ENCODE measurements around the gene TRMT5.

Gene TRMT5, protein sequence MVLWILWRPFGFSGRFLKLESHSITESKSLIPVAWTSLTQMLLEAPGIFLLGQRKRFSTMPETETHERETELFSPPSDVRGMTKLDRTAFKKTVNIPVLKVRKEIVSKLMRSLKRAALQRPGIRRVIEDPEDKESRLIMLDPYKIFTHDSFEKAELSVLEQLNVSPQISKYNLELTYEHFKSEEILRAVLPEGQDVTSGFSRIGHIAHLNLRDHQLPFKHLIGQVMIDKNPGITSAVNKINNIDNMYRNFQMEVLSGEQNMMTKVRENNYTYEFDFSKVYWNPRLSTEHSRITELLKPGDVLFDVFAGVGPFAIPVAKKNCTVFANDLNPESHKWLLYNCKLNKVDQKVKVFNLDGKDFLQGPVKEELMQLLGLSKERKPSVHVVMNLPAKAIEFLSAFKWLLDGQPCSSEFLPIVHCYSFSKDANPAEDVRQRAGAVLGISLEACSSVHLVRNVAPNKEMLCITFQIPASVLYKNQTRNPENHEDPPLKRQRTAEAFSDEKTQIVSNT

DNA sequence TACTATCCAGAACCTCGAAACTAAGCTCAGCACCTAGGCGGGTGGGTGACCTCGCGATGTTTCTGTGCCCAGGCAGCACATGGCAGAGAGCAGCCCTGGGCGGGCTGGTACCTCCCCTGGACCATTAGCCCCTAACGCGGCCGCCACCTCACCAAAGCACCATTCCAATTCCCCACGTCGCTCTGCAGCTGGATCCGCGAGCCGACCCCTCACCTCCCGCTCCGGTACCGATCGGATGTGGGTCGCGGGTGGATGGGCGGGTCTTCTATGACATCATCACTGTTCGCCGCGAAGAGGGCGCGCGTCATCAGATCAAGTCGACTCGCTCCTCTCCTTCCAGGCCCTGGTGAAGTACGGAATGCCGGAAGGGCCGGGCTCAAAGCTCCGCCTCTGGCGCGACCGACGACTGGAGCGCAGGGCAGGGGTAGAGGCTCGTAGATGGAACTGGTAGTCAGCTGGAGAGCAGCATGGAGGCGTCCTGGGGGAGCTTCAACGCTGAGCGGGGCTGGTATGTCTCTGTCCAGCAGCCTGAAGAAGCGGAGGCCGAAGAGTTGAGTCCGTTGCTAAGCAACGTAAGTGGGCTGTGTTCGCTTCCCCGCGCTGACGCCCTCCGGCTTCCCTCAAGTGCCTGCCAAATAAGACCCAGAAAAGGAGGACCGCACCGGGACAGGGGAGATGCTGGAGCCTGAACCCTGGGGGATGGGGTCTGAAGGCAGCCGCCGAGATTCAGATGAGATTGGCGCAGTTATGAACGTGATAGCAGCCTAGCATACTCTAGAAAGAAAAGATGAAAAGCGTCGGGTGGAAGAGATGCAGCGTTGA is at the start of gene TRMT5, which contains the start of gene SLC38A6:
TSS of gene TRMT5 (minus strand) at position 269 of the 822 bp plus-strand sequence. CDS start at position 163, 106 bp downstream.
TSS of gene SLC38A6 (plus strand) at position 435 of the 822 bp plus-strand sequence. CDS start at position 468, 33 bp downstream.
- DNase-seq (ENCODE audit: low read depth in 2 of 3, low spot score in 1 of 3): peak; percentile 85 to 94 (median 87)

DNA sequence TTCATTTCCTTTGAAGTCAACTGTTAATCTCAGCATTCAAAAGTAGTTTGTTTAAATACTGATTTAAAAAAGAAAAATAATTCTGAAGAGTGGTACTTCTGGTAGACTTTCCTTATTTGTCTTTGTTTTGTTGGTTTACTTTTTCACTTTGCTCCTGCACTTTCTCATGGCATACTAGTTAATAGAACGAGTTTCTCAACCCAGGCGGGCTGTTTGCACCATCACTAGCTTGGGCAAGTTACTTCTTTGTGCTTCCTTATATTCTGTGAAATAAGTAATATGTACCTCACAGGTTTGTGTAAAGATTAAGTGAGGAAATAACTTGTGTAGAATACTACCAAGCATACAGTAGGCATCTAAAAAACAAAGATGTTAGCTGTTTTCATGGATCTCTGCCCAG is 45.6 kb upstream of the TRMT5 start:
- DNase-seq (ENCODE audit: low read depth in 2 of 3, low spot score in 1 of 3): no peak

DNA sequence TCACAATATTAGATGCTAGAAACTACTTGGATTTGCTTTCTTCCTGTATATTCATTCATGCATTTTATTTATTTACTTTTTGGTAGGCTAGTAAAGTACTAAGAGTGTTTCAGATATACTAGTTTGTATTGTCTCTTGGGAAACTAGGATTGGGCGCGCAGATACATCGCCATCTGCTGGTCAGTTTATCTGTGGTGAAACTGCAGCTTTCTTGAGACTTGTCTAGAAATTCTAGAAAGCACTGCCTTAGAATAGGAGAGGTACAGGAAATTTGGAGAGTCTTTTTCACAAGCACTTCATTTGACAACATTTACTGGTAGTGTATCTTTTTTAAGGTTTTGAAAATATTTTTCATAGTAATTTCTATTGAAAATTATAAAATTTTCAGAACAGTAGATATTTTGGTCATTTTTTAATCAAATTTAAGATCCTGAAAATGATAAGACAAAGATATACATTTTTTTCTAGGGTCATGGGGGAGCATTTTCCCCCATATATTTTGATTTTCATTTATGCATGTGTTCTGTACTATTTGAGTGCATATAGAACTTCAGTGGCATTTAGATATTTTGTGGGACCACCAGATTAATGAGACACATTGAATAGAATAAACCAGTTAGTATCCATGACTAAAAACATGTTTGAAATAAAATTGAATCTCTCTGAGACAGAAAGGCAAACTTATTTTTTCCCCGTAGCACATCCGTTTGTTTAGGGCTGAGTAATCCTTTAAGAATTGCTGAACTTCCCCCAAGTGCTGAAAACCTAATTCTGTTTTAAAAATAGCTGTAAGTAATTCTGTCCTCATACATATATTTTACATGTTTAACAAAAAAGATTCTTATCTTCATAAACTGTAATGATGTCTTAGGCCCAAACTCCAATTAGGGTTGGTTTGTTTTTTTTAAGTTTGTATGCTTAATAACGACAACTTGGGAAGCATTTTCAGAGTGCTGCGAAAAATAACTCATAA is 44.7 kb upstream of the TRMT5 start:
- peak; percentile 10 to 60 (median 26) for DNase-seq (ENCODE audit: low read depth in 2 of 3, low spot score in 1 of 3)

DNA sequence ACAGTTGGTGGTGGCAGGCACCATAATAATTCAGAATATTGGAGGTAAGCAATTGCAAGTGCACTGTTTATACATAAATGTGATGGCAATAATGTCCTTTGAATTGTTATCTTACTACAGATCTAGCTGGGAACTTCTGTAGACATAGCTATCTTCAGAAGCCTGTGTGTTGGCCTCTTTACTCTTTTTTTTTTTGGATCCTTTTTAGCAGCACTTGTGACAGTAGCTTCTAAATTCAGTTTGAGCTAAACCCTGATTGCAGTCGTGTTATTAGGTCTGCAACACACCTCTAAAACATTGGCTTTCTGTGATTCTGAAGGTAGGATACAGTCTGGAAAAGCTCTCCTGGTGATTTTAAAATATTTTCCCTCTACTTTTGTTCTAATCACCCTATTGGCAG is 38.7 kb upstream of the TRMT5 start:
- no peak for DNase-seq (ENCODE audit: low read depth in 2 of 3, low spot score in 1 of 3)

DNA sequence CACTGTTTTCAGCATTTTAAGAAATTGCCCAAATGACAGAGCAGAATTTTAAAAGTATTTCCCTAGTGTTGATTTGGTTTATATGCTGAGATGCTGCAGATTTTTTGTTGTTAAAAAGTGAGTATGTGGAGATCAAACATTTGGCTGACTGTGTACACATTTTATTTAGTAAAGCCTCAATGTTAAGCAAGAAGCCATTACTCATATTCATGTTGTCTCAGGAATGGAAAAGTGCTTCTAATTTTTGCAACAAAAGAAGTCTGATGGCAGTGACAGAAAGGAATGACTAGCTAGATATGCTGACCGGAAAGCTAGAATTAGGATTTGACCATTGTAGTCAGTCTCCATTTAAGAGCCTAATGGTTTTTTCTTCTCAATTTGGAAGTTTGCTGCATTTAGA is 22.7 kb upstream of the TRMT5 start:
- DNase-seq (ENCODE audit: low read depth in 2 of 3, low spot score in 1 of 3): no peak

DNA sequence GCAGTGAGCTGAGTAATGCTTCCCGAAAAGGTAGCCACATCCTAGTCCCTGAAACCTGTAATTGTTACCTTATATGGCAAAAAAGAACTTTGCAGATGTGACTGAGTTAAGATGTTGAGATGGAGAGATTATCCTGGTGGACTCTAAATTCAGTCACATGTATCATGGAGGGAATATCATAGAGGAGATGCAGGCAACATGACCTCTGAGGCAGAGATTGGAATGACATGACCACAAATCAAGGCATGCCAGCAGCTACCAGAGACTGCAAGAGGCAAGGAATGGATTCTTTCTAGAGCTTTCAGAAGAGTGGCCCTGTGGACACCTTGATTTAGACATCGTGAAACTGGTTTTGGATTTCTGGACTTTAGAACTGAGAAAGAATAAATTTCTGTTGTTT is 18.7 kb upstream of the TRMT5 start:
- no peak for DNase-seq (ENCODE audit: low read depth in 2 of 3, low spot score in 1 of 3)

GRCh38 chr14:60998617-60999016 is 17.7 kb upstream of the TRMT5 start:
- no peak for DNase-seq (ENCODE audit: low read depth in 2 of 3, low spot score in 1 of 3)

DNA sequence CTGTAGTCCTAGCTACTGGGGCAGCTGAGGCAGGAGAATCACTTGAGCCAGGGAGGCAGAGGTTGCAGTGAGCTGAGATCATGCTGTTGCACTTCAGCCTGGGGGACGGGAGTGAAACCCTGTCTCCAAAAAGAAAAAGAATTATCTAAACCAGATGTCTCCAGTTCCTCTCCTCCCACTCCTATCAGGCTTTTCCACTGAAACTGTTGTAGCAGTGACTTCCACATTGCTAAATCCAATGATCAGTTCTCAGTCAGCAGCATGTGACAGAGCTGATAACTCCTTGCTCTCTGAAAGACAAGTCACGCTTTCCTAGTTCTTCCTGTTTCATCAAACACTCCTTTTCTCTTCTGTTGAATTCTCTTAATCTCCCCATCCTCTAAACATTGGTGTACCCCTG is 8.7 kb upstream of the TRMT5 start:
- no peak for DNase-seq (ENCODE audit: low read depth in 2 of 3, low spot score in 1 of 3)

GRCh38 chr14:60986500-60986899 is 5.6 kb upstream of the TRMT5 start:
- no peak for DNase-seq (ENCODE audit: low read depth in 2 of 3, low spot score in 1 of 3)

DNA sequence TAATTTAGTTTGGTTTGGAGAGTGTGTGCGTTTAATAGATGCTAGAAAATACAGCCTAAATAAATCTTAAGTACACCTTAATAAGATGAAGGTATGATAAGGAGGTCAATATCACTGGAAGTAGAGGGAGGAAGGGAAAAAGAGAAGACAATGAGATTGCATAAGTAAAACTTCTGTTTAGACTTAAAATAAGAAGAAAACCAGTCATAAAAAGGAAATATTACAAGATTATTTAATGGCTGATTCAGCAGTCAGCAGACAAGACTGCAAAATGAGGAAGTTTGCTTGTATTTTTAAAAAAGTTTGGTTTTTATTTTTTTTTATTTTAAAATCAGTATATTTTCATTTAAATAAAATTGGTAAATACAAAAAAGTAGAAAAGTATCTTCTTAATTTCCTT is 3.3 kb upstream of the TRMT5 start:
- DNase-seq (ENCODE audit: low read depth in 2 of 3, low spot score in 1 of 3): no peak

GRCh38 chr14:60981633-60982455 is 965 bp upstream of the TRMT5 start:
- no peak for DNase-seq (ENCODE audit: low read depth in 2 of 3, low spot score in 1 of 3)

DNA sequence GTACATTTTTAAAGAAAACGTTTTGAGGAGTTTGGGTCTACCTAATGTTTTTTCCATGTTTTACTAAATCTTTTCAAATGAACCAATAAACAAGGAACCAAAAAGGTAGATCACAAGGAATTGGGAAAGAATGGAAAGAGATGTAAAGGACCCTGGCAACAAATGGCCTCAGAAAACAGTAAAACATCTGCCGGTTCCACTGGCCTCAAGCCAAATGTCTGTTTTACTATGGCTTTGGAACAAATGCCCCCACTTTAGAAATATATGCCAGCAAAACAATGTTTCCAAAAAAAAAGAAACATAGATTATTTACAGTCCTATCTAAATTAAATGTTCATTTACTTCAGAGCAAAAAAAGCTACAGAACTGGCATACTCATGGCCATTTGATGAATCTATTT is 3.0 kb downstream of the TRMT5 start:
- DNase-seq (ENCODE audit: low read depth in 2 of 3, low spot score in 1 of 3): no peak

DNA sequence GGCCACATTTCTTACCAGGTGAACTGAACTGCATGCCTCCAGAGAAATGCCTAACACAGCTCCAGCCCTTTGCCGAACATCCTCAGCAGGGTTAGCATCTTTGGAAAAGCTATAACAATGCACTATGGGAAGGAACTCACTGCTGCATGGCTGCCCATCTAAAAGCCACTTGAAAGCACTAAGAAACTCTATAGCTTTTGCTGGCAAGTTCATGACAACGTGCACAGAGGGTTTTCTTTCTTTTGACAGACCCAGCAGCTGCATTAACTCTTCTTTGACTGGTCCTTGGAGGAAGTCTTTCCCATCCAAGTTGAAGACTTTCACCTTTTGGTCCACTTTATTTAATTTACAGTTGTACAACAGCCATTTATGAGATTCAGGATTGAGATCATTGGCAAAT is 5.3 kb downstream of the TRMT5 start:
- DNase-seq (ENCODE audit: low read depth in 2 of 3, low spot score in 1 of 3): no peak

- DNase-seq (ENCODE audit: low read depth in 2 of 3, low spot score in 1 of 3): no peak
Observed at GRCh38 chr14:60974090-60974651, 6.7 kb downstream of the TRMT5 start.

DNA sequence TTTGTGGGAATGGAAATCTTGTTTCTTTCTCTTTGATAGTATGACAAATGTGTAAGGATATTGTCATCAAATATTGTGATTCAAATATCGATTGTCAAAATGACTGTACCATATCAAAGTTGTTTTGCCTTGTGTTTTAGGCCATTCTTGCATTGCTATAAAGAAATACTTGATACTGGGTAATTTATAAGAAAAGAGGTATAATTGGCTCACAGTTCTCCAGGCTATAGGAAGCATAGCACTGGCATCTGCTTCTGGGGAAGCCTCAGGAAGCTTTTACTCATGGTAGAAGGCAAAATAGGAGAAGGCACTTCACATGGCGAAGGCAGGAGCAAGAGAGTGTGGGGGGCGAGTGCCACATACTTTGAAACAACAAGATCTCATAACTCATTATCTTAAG is 7.8 kb downstream of the TRMT5 start:
- DNase-seq (ENCODE audit: low read depth in 2 of 3, low spot score in 1 of 3): no peak

DNA sequence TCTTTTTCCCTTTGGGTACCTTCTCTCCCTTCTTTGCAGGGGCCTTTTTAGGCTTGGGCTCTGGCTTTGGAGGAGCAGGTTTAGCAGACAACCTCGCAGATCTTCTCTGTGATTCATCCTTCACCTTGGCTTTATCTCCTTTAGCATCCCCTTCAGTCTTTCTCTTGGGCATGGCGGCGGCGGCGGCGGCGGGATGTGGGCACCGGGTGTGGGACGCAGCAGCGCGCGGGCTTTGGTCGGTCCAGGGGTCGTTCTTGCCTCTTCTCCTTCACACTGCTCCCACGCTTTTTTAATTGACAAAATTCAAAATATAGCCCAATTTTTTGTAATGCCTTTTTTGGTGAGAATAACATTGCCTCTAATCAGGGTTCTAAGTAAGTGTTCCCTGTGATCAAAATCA is 8.6 kb downstream of the TRMT5 start:
- no peak for DNase-seq (ENCODE audit: low read depth in 2 of 3, low spot score in 1 of 3)

DNA sequence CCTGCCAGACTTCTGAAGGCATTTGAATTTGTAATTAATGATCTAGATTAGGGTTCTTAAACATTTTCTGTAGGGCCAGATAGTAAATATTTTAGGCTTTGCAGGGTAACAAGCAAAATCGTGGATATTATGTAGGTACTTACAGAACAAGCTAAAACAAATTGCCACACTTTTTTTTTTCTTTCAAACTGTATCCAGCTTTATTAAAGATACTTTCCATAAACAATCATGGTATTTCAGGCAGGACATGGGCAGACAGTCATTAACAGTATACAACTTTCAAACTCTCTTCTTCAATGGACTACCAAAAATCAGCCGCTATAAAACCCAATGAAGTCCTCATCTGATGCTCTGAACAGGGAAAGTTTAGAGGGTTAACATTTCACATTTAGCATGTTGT is 9.6 kb downstream of the TRMT5 start:
- DNase-seq (ENCODE audit: low read depth in 2 of 3, low spot score in 1 of 3): no peak

GRCh38 chr14:60970146-60970545 is 10.7 kb downstream of the TRMT5 start:
- DNase-seq (ENCODE audit: low read depth in 2 of 3, low spot score in 1 of 3): no peak

DNA sequence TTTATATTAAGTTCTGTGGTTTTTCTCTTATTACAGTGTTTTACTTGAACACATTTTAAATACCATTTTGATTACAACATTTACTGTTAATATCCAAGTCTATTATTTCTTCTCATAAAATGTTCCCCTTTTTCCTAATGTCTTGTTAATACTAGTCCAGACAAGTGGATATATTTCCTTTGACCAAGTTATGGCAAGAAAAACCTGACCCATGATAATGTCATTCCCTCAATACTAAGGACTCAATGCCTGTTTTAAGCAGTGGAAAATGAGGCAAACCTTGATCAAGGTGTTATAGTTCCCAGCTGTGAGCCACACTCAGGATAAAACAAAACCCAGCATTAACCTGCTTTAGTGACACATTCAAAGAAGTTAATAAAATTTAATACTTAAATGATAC is 12.2 kb downstream of the TRMT5 start:
- DNase-seq (ENCODE audit: low read depth in 2 of 3, low spot score in 1 of 3): no peak

GRCh38 chr14:60968099-60968498 is 12.8 kb downstream of the TRMT5 start:
- no peak for DNase-seq (ENCODE audit: low read depth in 2 of 3, low spot score in 1 of 3)

Data from stimulated activated CD4-positive, alpha-beta T cell treated with anti-CD3 and anti-CD28 coated beads, Interleukin-12 subunit alpha, Interleukin-12 subunit beta, amount 100 ng/mL, for 48 hours (primary cell).